Activated CD8-positive, alpha-beta memory T cell treated with anti-CD3 and anti-CD28 coated beads for 24 hours (primary cell): Measurements from ENCODE around the gene ATP2C1.
"Not testable (repeated sequence)": the region's sequence is repeated elsewhere in the genome, so short reads cannot be mapped to it uniquely, and the experiment has no call there.

Experiments used
- DNase-seq: peaks from one replicate; pipeline ENCODE4 v3.0.0-alpha.2; 2020

The ATP2C1 gene

DNA sequence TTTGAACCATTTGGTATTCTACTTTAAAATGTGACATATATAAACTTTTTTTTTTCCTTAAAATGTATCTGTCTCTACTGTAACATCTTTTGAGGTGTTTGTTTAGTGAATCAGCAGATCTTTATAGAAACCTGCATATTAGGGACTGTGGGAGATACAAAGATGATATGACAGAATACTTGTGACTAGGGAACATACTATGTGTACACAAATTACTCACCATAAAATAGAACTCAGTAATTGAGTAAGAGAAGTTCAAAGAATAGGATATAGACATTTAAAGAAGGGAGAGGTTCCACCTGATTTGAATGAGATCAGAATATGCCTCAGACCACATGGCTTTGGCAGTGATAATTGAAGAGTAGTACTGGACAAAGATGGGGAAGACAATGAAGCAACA is 47.9 kb downstream of the ATP2C1 start:
- no peak for DNase-seq

- DNase-seq, result no peak
Measured at GRCh38 chr3:130946882-130947281, 53.0 kb downstream of the ATP2C1 start.

DNA sequence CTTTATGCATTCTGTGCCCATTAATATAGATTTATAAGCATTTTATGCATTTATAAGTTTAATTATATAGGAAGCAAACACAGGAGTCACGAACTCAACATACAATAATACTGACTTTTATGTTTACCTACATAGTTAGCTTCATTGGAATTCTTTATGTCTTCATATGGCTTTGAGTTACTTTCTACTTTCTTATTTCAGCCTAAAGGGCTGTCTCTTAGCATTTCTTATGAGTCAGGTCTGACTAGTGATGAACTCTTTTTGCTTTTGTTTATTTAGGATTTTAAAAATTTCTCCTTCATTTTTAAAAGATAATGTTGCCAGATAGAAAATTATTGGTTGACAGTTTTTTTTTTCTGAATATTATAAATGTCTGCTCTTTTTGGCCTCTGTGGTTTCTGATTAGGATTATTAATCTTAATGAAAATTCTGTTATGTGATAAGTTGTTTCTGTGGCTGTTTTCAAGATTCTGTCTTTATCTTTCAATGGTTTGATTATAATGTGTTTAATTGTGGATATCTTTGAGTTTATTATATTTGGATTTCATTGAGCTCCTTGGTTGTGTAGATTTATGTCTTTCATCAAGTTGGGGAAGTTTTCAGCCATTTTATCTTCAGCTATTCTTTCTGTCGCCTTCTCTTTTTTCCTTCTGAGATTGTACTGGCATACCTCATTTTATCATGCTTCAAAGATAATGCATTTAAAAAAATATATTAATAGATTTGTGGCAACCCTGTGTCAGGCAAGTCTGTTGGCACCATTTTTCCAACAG is 54.3 kb downstream of the ATP2C1 start:
- DNase-seq, result no peak

DNA sequence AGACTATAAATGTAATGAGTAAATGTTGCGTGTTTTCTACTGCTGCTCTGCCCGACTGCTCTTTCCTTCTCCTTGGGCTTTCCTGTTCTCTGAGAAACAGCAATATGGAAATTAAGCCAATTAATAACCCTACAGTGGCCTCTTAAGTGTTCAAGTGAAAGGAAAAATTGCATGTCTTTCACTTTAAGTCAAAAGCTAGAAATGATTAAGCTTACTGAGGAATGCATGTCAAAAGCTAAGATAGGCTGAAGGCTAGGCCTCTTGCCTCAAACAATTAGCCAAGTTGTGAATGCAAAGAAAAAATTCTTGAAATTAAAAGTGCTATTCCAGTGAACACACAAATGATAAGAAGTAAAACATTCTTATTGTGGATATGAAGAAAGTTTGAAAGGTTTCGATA is 55.0 kb downstream of the ATP2C1 start:
- DNase-seq, result no peak

- no peak for DNase-seq
Measured at GRCh38 chr3:130950124-130950523, 56.2 kb downstream of the ATP2C1 start.

- DNase-seq, result no peak
Measured at GRCh38 chr3:130950641-130951040, 56.8 kb downstream of the ATP2C1 start.

GRCh38 chr3:130955481-130955880 is 61.6 kb downstream of the ATP2C1 start:
- DNase-seq, result no peak

DNA sequence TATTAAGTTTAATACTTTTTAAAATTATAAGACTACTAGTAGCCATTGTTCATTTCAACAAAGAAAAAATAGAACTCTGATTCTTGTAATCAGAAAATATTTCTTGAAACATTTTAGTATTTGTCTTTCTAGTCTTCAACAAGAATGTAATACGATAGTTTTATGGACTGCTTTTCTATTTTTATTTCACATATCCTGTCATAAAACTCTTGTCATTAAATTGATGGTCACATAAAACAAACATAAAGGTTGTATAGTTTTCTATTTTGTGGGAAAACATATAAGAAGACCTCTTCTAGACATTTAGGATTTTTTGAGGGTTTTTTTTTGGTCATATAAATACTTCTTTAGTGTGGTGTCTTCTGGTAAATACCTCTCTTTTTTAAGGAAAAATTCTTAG is 62.4 kb downstream of the ATP2C1 start:
- DNase-seq, result no peak

DNA sequence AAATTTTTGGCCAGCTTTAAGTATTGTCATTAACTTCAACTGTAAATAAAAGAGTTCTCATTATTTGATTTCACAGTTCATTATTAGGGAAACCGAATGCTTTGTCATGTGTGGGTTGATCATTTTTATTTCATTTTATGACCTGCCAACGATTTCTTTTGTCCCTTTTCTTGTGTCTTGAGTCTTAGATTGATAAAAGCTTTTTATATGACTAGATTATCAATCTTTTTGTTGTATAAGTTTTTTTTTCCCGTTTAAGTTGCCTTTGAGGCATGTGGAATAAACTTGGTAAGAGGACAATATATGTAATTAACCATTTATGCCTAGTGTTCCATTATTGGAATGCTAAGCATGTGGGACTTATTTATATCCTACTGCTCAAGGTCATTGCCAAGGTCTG is 62.8 kb downstream of the ATP2C1 start:
- DNase-seq, result no peak

DNA sequence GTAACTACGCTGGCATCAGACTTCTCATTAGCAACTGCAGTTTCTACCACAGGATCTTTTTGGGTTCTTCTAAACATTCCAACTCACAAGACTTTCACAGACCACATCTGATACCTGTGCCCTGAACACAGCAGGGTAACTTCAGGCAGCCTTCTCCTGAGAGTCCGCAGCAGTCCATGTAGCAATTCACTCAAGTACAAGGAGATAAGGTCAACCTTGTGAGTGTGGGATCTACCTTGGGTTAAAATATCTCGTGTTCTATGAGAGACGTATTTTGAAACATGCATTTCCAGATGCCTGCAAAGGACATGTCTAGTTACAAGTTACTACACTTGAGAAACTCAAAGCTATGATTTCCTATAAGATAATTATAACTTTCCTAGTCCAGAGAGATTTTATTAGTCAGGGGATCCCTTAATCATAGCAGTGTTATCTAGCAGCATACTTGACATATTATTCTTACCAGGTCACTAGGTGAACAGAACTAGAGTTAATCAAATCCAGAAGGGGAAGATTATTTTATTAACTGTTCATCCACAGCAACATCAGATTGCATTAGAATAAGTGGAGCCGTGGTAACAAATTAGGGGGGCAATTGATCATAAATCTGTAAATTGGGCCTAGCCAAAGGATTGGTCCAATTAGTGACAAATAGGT is 66.4 kb downstream of the ATP2C1 start:
- DNase-seq, result no peak

- DNase-seq, result no peak
Measured at GRCh38 chr3:130961458-130961857, 67.6 kb downstream of the ATP2C1 start.

- DNase-seq, result no peak
Measured at GRCh38 chr3:130963444-130963843, 69.6 kb downstream of the ATP2C1 start.

DNA sequence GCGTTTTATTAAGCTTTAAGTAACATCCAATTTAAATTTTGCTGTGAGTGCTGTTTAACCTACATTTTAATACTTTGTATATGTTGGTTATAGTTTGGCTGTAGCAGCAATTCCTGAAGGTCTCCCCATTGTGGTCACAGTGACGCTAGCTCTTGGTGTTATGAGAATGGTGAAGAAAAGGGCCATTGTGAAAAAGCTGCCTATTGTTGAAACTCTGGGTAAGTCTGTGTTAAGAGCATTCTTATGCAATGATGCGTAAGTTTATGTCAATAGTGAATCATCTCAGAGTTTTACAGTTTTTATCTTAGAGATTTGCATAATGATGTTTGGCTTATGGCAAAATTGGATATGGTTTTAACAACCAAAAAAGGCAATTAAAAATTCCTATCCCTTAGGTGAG is 70.0 kb downstream of the ATP2C1 start:
- DNase-seq, result no peak

- DNase-seq, result no peak
Measured at GRCh38 chr3:130967281-130967680, 73.4 kb downstream of the ATP2C1 start.

- no peak for DNase-seq
Measured at GRCh38 chr3:130968221-130968620, 74.3 kb downstream of the ATP2C1 start.

- no peak for DNase-seq
Measured at GRCh38 chr3:130969621-130970020, 75.7 kb downstream of the ATP2C1 start.

DNA sequence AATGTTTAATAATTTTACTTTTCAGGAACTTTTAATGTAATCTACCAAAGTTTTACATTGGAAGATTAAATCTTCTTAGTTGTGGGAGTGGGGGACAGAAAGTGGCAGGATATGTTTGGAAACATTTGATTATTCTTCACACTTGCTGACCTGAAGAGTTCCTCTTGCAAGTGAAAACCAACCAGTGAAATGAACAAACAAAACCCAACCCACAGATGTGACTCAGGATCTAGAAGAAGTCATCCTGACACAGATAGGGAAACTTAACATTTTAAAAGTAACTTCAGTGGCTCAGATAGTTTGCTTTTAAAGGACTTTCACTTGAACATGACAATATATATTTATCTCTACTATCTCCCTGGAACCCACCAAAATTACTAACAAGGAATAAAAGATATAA is 77.3 kb downstream of the ATP2C1 start:
- no peak for DNase-seq

DNA sequence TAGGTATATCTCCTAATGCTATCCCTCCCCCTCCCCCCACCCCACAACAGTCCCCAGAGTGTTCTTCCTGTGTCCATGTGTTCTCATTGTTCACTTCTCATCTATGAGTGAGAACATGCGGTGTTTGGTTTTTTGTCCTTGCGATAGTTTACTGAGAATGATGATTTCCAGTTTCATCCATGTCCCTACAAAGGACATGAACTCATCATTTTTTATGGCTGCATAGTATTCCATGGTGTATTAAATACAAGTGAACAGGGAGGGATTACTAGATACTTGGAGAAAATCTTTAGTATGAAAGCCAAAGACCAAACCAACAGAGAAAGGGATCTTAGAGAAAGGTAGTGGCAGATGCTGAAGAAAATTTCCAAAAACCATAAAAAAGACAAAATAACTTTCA is 78.7 kb downstream of the ATP2C1 start:
- not testable (repeated sequence) for DNase-seq

DNA sequence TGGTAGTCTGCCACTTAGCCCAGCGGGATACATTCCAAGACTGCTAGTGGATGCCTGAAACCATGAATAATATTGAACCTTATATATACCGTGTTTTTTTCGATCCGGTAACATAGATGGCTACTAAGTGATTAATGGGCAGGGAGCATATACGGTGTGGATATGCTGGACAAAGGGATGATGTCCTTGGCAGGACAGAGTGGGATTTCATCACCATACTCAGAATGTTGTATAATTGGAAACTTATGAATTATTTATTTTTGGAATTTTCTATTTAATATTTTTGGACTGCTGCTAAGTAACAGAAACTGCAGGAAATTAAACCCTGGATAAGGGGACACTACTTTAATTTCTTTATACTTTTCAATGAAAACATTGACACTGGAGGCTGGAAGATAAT is 79.5 kb downstream of the ATP2C1 start:
- no peak for DNase-seq

DNA sequence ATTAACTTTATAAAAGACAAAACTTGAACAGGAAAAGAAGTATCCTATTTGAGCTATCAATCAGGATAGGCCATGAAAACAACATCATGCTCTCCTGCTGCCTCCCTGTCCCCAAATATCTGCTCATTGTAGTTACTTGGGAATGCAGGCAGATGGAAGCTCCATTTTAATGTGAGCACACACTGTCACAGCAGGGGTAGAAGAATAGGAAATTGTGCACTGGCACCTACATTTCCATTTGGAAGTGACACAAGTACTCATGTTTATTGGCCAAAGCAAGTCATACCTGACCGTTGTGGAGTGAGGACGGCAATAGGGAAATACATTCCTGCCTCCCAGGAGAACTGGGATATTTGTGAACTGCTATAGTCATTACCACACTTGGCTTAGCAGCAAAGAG is 80.3 kb downstream of the ATP2C1 start:
- no peak for DNase-seq

GRCh38 chr3:130975251-130975650 is 81.4 kb downstream of the ATP2C1 start:
- no peak for DNase-seq

- no peak for DNase-seq
Measured at GRCh38 chr3:130976706-130977105, 82.8 kb downstream of the ATP2C1 start.

- DNase-seq, result no peak
Measured at GRCh38 chr3:130979117-130979516, 85.2 kb downstream of the ATP2C1 start.

DNA sequence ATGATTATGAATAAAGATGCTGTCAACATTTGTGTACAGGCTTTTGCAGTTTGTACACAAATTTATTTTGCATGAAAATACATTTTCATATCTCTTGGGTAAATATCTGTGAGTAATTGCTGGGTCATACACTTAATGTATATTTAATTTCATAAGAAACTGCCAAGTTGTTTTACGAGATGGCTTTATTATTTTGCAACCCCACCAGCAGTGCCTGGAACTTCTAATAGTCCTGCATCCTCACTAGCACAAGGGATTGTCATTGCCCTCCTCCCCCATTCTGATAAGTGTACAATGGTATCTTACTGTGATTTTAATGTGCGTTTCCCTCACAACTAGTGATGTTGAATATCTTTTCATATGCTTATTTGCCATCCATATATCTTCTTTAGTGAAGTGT is 87.6 kb downstream of the ATP2C1 start:
- DNase-seq, result no peak

- DNase-seq, result no peak
Measured at GRCh38 chr3:130990282-130990681, 96.4 kb downstream of the ATP2C1 start.
